DOHH2 (cell line): ENCODE results near the gene CSNK2A1.

Experiments used
- H3F3A ChIP-seq: fragments of 200-600 bp; sonication (generic), shearing (Covaris generic); 2 replicates; pipeline ENCODE4 v1.6.0; 2016; ENCODE audit warnings: antibody characterized with exemption, mild to moderate bottlenecking; ENCODE audit not compliant: control insufficient read depth, insufficient read depth
- H3K27ac ChIP-seq: fragments of 200-600 bp; sonication (generic); 2 replicates; pipeline ENCODE4 v1.5.1; 2014; ENCODE audit warnings: low read depth, mild to moderate bottlenecking, low read length, moderate library complexity
- H3K27me3 ChIP-seq: fragments of 200-600 bp; sonication (generic); 2 replicates; pipeline ENCODE4 v1.6.1; 2014; ENCODE audit warnings: mild to moderate bottlenecking, low read length, mixed read lengths; ENCODE audit not compliant: control insufficient read depth
- H3K36me3 ChIP-seq: fragments of 200-600 bp; sonication (generic); 2 replicates; pipeline ENCODE4 v1.6.1; 2014; ENCODE audit warnings: mild to moderate bottlenecking, low read length, moderate library complexity, mixed read lengths; ENCODE audit not compliant: control insufficient read depth
- H3K4me1 ChIP-seq: fragments of 200-600 bp; sonication (generic); 2 replicates; pipeline ENCODE4 v1.6.1; 2014; ENCODE audit warnings: mild to moderate bottlenecking, low read length, mixed read lengths; ENCODE audit not compliant: control insufficient read depth
- H3K4me2 ChIP-seq: fragments of 200-600 bp; sonication (generic); 2 replicates; pipeline ENCODE4 v1.6.0; 2014; ENCODE audit warnings: mild to moderate bottlenecking, low read length, moderate library complexity
- H3K4me3 ChIP-seq: fragments of 200-600 bp; sonication (generic); 2 replicates; pipeline ENCODE4 v1.5.1; 2014; ENCODE audit warnings: mild to moderate bottlenecking, low read length, mixed read lengths
- H3K79me2 ChIP-seq: fragments of 200-600 bp; sonication (generic); 2 replicates; pipeline ENCODE4 v1.6.1; 2014; ENCODE audit warnings: mild to moderate bottlenecking, low read length, mixed read lengths; ENCODE audit not compliant: control insufficient read depth
- H3K9me2 ChIP-seq: fragments of 200-600 bp; sonication (generic); replicated peaks from 2 replicates; pipeline ENCODE4 v1.6.1; 2014; ENCODE audit warnings: mild to moderate bottlenecking, low read length, mixed read lengths; ENCODE audit not compliant: control insufficient read depth
- H3K9me3 ChIP-seq: fragments of 200-600 bp; sonication (generic); 2 replicates; pipeline ENCODE4 v1.6.1; 2014; ENCODE audit warnings: antibody characterized with exemption, low read length, mixed read lengths; ENCODE audit not compliant: control insufficient read depth, insufficient read depth
- H4K20me1 ChIP-seq: fragments of 200-600 bp; sonication (generic); 2 replicates; pipeline ENCODE4 v1.6.0; 2014; ENCODE audit warnings: low read depth, mild to moderate bottlenecking, antibody characterized with exemption, low read length, moderate library complexity; ENCODE audit not compliant: control insufficient read depth, insufficient read depth
- EZH2phosphoT487 ChIP-seq: fragments of 200-600 bp; sonication (generic); IDR thresholded peaks from 2 replicates; pipeline ENCODE4 v1.6.1; 2017; ENCODE audit warnings: borderline replicate concordance, mild to moderate bottlenecking, antibody characterized with exemption, low read length, moderate library complexity, mixed read lengths
- TF ChIP-seq, protein P1 (sequence below): fragments of 200-600 bp; sonication (generic); IDR thresholded peaks from one replicate; pipeline ENCODE4 v1.5.1; 2014; ENCODE audit warnings: antibody characterized with exemption, mild to moderate bottlenecking, low read depth, low read length; ENCODE audit not compliant: poor library complexity, severe bottlenecking

The CSNK2A1 gene

DNA sequence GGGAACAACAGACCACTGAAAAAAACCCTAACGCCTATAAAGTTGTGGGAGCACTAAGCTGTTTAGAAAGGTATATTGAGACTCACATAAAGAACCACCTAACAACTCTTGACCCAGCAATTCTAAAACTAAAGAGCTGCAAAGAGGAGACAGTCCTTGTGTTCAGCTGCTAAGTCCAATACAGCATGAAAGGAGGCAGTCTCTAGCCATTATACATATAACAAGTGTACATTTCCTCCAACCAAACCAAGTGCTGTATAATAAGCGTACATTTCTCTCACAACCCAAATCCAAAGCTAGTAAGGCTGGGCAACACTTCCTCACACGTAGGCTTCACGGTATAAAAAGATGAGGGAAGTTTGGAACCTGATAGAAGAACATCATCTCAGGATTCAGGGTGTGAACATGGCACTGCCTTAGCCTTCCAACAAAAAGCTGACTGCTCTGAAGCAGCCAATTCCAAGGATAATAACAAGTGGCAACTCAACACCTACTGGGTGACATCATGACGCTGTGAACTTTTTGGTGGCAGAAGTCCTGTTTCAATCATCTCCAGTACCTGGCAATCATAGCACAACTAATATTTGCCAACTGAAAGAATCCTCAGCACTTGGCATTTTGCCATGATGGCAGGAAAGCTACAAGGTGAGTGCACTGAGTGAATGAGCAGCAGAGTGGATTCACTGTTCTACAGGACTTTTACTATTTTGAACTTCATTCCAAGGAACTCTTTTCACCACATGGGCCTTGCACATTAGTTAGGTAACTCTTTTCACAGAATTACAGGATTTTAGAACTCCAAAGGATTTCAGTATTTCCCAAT lies 97.9 kb downstream of the CSNK2A1 start:
- Histone ChIP-seq H4K20me1 (peaks cover 4% of the 10 kb centered on the region; the same call in 1 of the 2 replicates), H3K4me1 (no peaks in the 10 kb centered on the region)

DNA sequence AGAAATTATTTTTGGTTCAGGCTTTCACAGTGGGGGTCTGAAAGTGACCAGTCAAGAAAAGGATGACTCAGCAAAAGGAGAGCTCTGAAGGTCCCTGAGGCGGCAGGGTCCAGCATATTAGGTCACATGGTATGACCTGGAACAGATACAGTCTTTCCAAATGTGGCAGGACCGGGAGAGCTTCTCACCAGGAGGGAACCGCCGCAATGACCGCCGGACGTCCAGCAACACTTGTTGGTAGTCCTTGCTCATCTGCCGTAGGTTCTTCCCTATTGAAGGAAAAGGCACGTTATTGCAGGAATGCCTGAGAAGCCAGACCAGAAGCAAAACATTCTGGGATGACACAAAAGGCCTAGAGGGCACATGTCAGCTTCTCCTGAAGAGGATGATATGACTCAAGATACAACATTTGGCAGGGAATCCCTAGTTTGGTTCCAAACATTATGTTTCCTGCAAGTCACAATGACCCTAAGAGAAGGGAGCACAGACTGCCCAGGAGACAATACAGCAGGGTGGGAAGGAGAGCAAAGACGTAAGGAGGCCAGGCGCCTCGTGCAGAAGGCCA lies 98.6 kb downstream of the CSNK2A1 start:
- no peak overlapping the region for H3K27ac ChIP-seq
- TF ChIP-seq EZH2phosphoT487 = no peak
- TF ChIP-seq, protein P1, sequence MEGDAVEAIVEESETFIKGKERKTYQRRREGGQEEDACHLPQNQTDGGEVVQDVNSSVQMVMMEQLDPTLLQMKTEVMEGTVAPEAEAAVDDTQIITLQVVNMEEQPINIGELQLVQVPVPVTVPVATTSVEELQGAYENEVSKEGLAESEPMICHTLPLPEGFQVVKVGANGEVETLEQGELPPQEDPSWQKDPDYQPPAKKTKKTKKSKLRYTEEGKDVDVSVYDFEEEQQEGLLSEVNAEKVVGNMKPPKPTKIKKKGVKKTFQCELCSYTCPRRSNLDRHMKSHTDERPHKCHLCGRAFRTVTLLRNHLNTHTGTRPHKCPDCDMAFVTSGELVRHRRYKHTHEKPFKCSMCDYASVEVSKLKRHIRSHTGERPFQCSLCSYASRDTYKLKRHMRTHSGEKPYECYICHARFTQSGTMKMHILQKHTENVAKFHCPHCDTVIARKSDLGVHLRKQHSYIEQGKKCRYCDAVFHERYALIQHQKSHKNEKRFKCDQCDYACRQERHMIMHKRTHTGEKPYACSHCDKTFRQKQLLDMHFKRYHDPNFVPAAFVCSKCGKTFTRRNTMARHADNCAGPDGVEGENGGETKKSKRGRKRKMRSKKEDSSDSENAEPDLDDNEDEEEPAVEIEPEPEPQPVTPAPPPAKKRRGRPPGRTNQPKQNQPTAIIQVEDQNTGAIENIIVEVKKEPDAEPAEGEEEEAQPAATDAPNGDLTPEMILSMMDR = no peak
- H3K9me2 ChIP-seq = no peaks in the 10 kb centered on the region
- no peaks in the 10 kb centered on the region for H3K4me1 ChIP-seq
- H3K4me3 ChIP-seq = no peak overlapping the region
- H3K79me2 ChIP-seq = peaks cover 10% of the 10 kb centered on the region
- H3F3A ChIP-seq = no peaks in the 10 kb centered on the region
- peaks cover 45% of the 10 kb centered on the region for H3K36me3 ChIP-seq
- no peak overlapping the region for H3K4me2 ChIP-seq
- no peaks in the 10 kb centered on the region for H3K9me3 ChIP-seq
- no peaks in the 10 kb centered on the region for H3K27me3 ChIP-seq
- peaks cover 4% of the 10 kb centered on the region; the same call in 1 of the 2 replicates for H4K20me1 ChIP-seq

More for the DNA sequence above, 97.9 kb downstream of the CSNK2A1 start:
- Histone ChIP-seq H3K9me2 (no peaks in the 10 kb centered on the region), H3K4me3 (no peak overlapping the region), H3K4me2 (no peak overlapping the region), H3K9me3 (no peaks in the 10 kb centered on the region), H3K79me2 (peaks cover 18% of the 10 kb centered on the region), H3K36me3 (peaks cover 37% of the 10 kb centered on the region), H3F3A (no peaks in the 10 kb centered on the region), H3K27me3 (no peaks in the 10 kb centered on the region), H3K27ac (no peak overlapping the region)
- TF ChIP-seq, protein P1 = no peak
- TF ChIP-seq EZH2phosphoT487 = no peak

DNA sequence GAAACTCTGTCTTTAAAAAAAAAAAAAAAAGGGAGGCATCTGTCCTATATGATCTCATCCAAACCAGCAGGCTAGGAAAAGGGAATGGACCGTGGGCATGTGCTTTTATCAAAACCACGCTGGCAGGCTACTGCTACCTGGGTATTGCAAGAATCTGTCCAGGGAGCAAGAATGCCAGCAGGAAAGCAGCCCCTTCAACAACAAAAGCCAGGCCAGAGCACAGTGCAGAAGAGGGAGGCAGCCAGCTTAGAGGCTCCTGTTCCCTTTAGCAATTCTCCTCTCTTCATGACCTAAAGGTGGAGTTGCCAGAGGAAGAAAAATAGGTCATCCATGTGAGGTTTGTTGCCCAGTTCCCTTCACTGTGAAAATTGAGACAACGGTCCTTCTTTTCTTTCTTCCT lies 99.5 kb downstream of the CSNK2A1 start:
- H3K36me3 ChIP-seq = peaks cover 53% of the 10 kb centered on the region
- H3K9me2 ChIP-seq = no peaks in the 10 kb centered on the region
- H3K79me2 ChIP-seq = 0 out of 2 replicates have a peak, but pooled peaks cover 3% of the 10 kb centered on the region
- peaks cover 4% of the 10 kb centered on the region for H3K4me1 ChIP-seq
- TF ChIP-seq, protein P1 = no peak
- no peak for TF ChIP-seq EZH2phosphoT487
- peaks cover 4% of the 10 kb centered on the region; the same call in 1 of the 2 replicates for H4K20me1 ChIP-seq
- no peaks in the 10 kb centered on the region for H3F3A ChIP-seq
- no peak overlapping the region for H3K4me2 ChIP-seq
- H3K27me3 ChIP-seq = no peaks in the 10 kb centered on the region
- H3K9me3 ChIP-seq = no peaks in the 10 kb centered on the region
- H3K4me3 ChIP-seq = no peak overlapping the region
- no peak overlapping the region for H3K27ac ChIP-seq
